Measurements from ENCODE around the gene MAVS.

MAVS gene

DNA sequence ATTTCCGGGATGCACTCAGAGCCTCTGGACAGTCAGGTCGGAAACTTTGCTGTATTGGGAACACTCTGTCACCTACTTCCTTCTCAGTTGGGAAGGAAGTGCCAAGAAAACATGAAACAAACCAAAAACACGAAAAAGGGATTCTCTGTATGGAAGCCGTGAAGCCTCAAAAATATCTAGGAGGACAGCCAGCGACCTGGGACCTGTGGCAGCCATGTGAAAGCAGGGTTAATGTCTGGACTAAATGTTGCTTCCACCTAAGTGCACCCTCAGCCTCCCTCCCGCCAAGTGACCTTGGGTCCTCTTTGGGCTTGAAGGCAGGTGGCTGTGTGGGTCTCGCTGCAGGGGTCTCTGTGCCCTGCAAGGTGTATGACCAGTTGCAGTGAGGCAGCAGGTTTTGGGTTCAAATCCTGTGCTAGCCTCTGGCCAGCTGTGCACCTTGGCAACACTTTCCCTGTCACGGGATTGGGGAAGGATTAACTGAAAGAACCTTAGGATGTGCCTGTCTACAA lies 851 bp downstream of the MAVS start:
- Mint-ChIP-seq H3K27ac (peak overlapping the region; percentile 88), H3K27me3 (no peaks in the 10 kb centered on the region), H3K9me3 (no peaks in the 10 kb centered on the region), H3K4me1 (peaks cover 25% of the 10 kb centered on the region), H3K4me3 (peak overlapping the region; percentile 84), H3K36me3 (peaks cover 11% of the 10 kb centered on the region)
- CTCF ChIA-PET = no interaction called here
- DNase-seq = no peak

DNA sequence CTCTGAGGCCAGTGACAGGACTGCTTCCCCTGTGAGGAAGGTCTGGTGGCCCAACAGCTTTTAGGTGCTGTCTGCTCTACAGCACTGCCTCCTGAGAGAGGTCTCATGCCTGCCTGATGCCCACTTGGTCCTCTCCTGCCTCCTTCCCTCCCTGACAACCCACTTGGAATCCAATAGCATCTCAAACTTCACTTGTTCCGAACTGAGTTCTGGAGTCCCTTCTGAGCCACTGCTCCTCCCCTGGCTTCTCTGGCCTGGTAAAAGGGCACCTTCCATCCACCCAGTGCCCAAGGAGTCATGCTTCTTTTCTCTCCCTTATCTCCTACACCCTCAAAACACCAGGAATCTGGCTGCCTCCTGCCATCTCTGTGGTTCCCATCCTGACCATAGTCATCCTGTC lies 1.9 kb downstream of the MAVS start:
- Mint-ChIP-seq H3K4me3 (peak overlapping the region; percentile 84), H3K36me3 (peaks cover 11% of the 10 kb centered on the region), H3K27ac (no peak overlapping the region), H3K9me3 (no peaks in the 10 kb centered on the region), H3K27me3 (no peaks in the 10 kb centered on the region), H3K4me1 (peaks cover 25% of the 10 kb centered on the region)
- CTCF ChIA-PET = no interaction called here
- DNase-seq = no peak

DNA sequence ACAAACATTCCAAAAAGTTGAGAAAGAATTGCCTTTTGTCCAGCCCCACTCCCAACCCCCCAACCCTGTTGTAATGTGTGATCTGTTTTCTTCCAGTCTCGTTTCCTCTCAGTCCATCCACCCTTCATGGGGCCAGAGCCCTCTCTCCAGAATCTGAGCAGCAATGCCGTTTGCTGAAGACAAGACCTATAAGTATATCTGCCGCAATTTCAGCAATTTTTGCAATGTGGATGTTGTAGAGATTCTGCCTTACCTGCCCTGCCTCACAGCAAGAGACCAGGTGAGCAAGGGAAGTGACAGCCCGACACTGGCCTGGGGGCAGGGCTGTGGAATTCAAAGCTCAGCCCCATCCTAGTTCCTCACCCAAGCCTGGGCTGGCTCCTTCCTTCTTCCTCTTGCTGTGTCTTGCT lies 7.8 kb downstream of the MAVS start:
- H3K4me3 Mint-ChIP-seq = no peak overlapping the region
- peaks cover 8% of the 10 kb centered on the region for H3K4me1 Mint-ChIP-seq
- no peaks in the 10 kb centered on the region for H3K27me3 Mint-ChIP-seq
- H3K36me3 Mint-ChIP-seq = peaks cover 26% of the 10 kb centered on the region
- H3K27ac Mint-ChIP-seq = no peak overlapping the region
- H3K9me3 Mint-ChIP-seq = no peaks in the 10 kb centered on the region
- no peak for DNase-seq
- CTCF ChIA-PET = interaction anchor here (0.6 to 5.8 kb wide), 16 partner anchors 9 to 218 kb away, joined by 3 to 49 read pairs (median 4); partner anchors contain the start of genes AP5S1 and CENPB

DNA sequence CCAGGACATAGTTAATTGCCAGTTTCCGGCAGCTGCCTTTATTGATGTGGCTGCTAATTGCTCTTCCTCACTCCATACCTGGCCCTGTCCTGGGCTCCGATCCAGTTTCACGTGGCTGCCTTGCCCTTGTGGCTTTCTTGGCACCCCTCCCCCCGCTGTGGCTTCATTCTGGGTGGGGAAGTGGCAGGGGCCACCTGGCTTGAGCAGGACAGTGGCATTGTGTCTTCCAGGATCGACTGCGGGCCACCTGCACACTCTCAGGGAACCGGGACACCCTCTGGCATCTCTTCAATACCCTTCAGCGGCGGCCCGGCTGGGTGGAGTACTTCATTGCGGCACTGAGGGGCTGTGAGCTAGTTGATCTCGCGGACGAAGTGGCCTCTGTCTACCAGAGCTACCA lies 10.8 kb downstream of the MAVS start:
- no peak for DNase-seq
- Mint-ChIP-seq H3K27me3 (no peaks in the 10 kb centered on the region), H3K36me3 (peaks cover 42% of the 10 kb centered on the region), H3K27ac (no peak overlapping the region), H3K4me3 (no peak overlapping the region), H3K9me3 (peaks cover 3% of the 10 kb centered on the region), H3K4me1 (peaks cover 8% of the 10 kb centered on the region)
- CTCF ChIA-PET = interaction anchor here (1.8 to 5.8 kb wide), 2 partner anchors 10 to 70 kb away, joined by 3 to 49 read pairs; partner anchors contain the start of gene CENPB

GRCh38 chr20:3858689-3859088 lies 12.1 kb downstream of the MAVS start:
- Mint-ChIP-seq H3K4me1 (peaks cover 8% of the 10 kb centered on the region), H3K4me3 (no peak overlapping the region), H3K36me3 (peaks cover 55% of the 10 kb centered on the region), H3K27ac (no peak overlapping the region), H3K9me3 (peaks cover 3% of the 10 kb centered on the region), H3K27me3 (no peaks in the 10 kb centered on the region)
- CTCF ChIA-PET = interaction anchor here (1.3 to 1.8 kb wide), 2 partner anchors 9 to 79 kb away, joined by 3 read pairs; no protein-coding TSS in a partner anchor
- no peak for DNase-seq

GRCh38 chr20:3861191-3861590 lies 14.6 kb downstream of the MAVS start:
- peaks cover 57% of the 10 kb centered on the region for H3K36me3 Mint-ChIP-seq
- H3K4me3 Mint-ChIP-seq = no peak overlapping the region
- CTCF ChIA-PET = no interaction called here
- peaks cover 3% of the 10 kb centered on the region for H3K4me1 Mint-ChIP-seq
- no peak for DNase-seq
- H3K9me3 Mint-ChIP-seq = peaks cover 3% of the 10 kb centered on the region
- H3K27me3 Mint-ChIP-seq = no peaks in the 10 kb centered on the region
- no peak overlapping the region for H3K27ac Mint-ChIP-seq

DNA sequence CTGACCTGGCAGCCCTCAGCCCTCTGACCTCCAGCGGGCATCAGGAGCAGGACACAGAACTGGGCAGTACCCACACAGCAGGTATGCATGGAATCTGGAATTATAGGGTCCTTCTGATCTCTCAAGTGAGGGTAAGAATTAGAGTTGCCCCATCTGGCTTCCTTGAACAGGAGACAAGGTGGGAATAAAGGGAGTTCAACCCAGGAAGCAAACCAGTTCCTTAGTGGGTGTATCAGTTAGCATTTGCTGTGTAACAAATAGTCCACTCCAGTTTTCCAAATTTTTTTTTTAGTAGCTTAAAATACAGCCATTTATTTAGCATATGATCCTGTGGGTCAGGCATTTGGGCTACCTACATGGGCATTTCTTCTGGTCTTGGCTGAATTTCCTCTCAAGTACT lies 15.7 kb downstream of the MAVS start:
- no peaks in the 10 kb centered on the region for H3K4me1 Mint-ChIP-seq
- peaks cover 59% of the 10 kb centered on the region for H3K36me3 Mint-ChIP-seq
- CTCF ChIA-PET = no interaction called here
- no peaks in the 10 kb centered on the region for H3K27me3 Mint-ChIP-seq
- no peak for DNase-seq
- peaks cover 3% of the 10 kb centered on the region for H3K9me3 Mint-ChIP-seq
- H3K4me3 Mint-ChIP-seq = no peak overlapping the region
- no peak overlapping the region for H3K27ac Mint-ChIP-seq

DNA sequence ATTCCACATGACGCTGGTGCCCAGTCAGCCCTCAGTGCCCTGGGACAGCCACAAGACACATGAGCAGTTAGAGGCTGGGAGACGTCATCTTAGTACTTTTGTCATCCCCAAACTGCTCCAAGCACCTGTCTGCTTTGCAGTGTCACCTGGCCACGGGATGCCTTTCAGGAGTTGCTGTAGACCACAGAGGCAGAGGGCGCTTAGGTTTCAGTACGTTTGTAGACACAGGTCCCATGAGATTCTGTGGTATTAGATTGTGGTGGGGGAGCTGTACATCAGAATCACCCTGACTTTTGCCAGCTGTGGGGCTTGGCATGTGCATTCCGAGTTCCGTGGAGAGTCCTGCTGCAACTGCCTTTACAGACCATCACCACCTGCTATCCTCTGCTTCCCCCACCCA lies 16.7 kb downstream of the MAVS start:
- Mint-ChIP-seq H3K4me3 (no peak overlapping the region), H3K4me1 (no peaks in the 10 kb centered on the region), H3K27me3 (no peaks in the 10 kb centered on the region), H3K9me3 (peaks cover 3% of the 10 kb centered on the region), H3K36me3 (peaks cover 50% of the 10 kb centered on the region), H3K27ac (no peak overlapping the region)
- no peak for DNase-seq
- CTCF ChIA-PET = no interaction called here

DNA sequence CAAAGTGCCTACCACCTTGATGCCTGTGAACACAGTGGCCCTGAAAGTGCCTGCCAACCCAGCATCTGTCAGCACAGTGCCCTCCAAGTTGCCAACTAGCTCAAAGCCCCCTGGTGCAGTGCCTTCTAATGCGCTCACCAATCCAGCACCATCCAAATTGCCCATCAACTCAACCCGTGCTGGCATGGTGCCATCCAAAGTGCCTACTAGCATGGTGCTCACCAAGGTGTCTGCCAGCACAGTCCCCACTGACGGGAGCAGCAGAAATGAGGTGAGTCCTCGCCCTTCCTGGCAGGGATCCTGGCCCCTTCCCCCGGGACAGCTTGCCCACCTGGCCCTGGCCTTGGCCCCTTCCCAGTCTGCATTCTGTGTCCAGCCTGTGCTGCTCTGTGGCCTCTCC lies 17.9 kb downstream of the MAVS start:
- H3K27me3 Mint-ChIP-seq = no peaks in the 10 kb centered on the region
- H3K4me3 Mint-ChIP-seq = no peak overlapping the region
- peaks cover 3% of the 10 kb centered on the region for H3K9me3 Mint-ChIP-seq
- peaks cover 47% of the 10 kb centered on the region for H3K36me3 Mint-ChIP-seq
- DNase-seq = no peak
- H3K4me1 Mint-ChIP-seq = no peaks in the 10 kb centered on the region
- no peak overlapping the region for H3K27ac Mint-ChIP-seq
- CTCF ChIA-PET = no interaction called here

GRCh38 chr20:3865152-3865886 lies 18.7 kb downstream of the MAVS start:
- Mint-ChIP-seq H3K27me3 (no peaks in the 10 kb centered on the region), H3K4me3 (no peak overlapping the region), H3K9me3 (peaks cover 3% of the 10 kb centered on the region), H3K36me3 (peaks cover 46% of the 10 kb centered on the region), H3K4me1 (no peaks in the 10 kb centered on the region), H3K27ac (peak overlapping the region; percentile 11)
- DNase-seq = no peak
- CTCF ChIA-PET = interaction anchor here (0.8 kb wide), 1 partner anchor 10 kb away, joined by 3 read pairs; no protein-coding TSS in a partner anchor

DNA sequence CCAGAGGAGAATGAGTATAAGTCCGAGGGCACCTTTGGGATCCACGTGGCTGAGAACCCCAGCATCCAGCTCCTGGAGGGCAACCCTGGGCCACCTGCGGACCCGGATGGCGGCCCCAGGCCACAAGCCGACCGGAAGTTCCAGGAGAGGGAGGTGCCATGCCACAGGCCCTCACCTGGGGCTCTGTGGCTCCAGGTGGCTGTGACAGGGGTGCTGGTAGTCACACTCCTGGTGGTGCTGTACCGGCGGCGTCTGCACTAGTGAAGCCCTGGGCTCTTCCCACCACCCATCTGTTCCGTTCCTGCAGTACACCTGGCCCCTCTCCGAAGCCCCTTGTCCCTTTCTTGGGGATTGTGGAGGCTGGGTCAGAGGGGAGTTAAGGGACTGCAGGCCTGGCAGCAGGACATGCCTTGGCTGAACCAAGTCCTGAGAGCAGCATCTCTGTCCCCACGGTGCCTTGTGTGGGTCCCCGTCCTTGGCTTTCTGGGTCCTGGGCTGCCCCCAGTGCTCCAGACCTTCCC lies 19.3 kb downstream of the MAVS start:
- DNase-seq = no peak
- no peaks in the 10 kb centered on the region for H3K27me3 Mint-ChIP-seq
- H3K4me1 Mint-ChIP-seq = no peaks in the 10 kb centered on the region
- no peak overlapping the region for H3K4me3 Mint-ChIP-seq
- no peak overlapping the region for H3K27ac Mint-ChIP-seq
- peaks cover 47% of the 10 kb centered on the region for H3K36me3 Mint-ChIP-seq
- CTCF ChIA-PET = interaction anchor here (0.8 kb wide), 1 partner anchor 9 kb away, joined by 3 read pairs; no protein-coding TSS in a partner anchor
- H3K9me3 Mint-ChIP-seq = peaks cover 3% of the 10 kb centered on the region

- H3K36me3 Mint-ChIP-seq = peaks cover 41% of the 10 kb centered on the region
- no peaks in the 10 kb centered on the region for H3K27me3 Mint-ChIP-seq
- H3K27ac Mint-ChIP-seq = peak overlapping the region; percentile 51
- H3K4me1 Mint-ChIP-seq = no peaks in the 10 kb centered on the region
- CTCF ChIA-PET = no interaction called here
- no peak for DNase-seq
- peaks cover 3% of the 10 kb centered on the region for H3K9me3 Mint-ChIP-seq
- no peak overlapping the region for H3K4me3 Mint-ChIP-seq
Measured at GRCh38 chr20:3866464-3866863, 19.8 kb downstream of the MAVS start.

DNA sequence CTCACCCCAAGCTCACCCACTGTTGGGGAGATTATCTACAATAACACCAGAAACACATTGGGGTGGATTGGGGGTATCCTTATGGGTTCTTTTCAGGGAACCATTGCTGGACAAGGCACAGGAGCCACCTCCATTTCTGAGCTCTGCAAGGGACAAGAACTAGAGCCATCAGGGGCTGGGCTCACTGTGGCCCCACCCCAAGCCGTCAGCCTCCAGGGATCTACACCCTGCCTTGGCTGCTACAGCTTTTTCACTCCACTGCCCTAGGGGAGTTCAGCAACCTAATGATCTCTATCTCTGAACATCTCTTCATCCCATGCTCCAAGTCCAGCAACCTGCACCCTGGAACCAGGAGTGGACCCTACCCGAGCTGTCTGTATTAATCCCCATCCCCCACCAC lies 21.2 kb downstream of the MAVS start:
- H3K27ac Mint-ChIP-seq = no peak overlapping the region

GRCh38 chr20:3869839-3870634 lies 23.4 kb downstream of the MAVS start:
- Mint-ChIP-seq H3K27ac (no peak overlapping the region), H3K36me3 (peaks cover 32% of the 10 kb centered on the region), H3K4me1 (peaks cover 7% of the 10 kb centered on the region), H3K9me3 (no peaks in the 10 kb centered on the region), H3K27me3 (no peaks in the 10 kb centered on the region), H3K4me3 (no peak overlapping the region)
- CTCF ChIA-PET = interaction anchor here (1.1 kb wide), 1 partner anchor 15 kb away, joined by 3 read pairs; no protein-coding TSS in a partner anchor
- no peak for DNase-seq

More for the DNA sequence above, 21.2 kb downstream of the MAVS start:
- CTCF ChIA-PET = interaction anchor here (1.0 kb wide), 1 partner anchor 10 kb away, joined by 3 read pairs; no protein-coding TSS in a partner anchor
- Mint-ChIP-seq H3K4me3 (no peak overlapping the region), H3K9me3 (no peaks in the 10 kb centered on the region), H3K4me1 (no peaks in the 10 kb centered on the region), H3K36me3 (peaks cover 33% of the 10 kb centered on the region), H3K27me3 (no peaks in the 10 kb centered on the region)
- DNase-seq = no peak

Measured in activated naive CD4-positive, alpha-beta T cell treated with anti-CD3 and anti-CD28 coated beads, Interleukin-2, amount 10 ng/mL, durations not matched to agents 7 days and 5 days (primary cell).